ENCODE data around the gene HEXB. TPM values are rescaled to one million over a fixed set of nuclear protein-coding genes. Genes with fewer than 3 reads are reported as not detected.

The HEXB gene
- total and polyA plus RNA-seq, 2 of the 8 experiments (the other 6 are each of a cell fraction or from before 2014, with no cell fraction given): 39.7 to 69.2 TPM

DNA sequence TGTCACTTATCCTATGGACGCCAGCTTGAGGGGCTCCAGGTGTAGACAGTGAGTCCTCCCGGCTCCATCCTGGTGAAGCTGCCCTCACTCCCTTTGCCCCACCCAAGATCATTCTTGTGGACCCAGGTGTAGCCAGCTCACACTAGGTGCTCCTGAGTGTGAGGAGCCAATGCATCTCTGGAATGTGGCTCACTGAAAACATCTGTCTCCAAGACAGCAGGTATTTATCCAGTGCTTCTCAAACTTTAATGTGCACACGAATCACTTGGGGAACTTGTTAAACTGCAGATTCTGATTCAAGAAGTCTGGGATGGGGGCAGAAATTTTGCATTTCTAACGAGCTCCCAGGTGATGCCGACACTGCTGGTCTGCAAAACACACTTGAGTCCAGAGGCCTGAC, 31.0 kb upstream of the HEXB start:
- Histone ChIP-seq H3K27ac (ENCODE audit: low read depth, low read length) (no peak overlapping the region), H3K9ac (replicated peaks in 1 of 4; ENCODE audit: extremely low read depth in 1 of 4, low read depth in 3 of 4, low read length in 3 of 4) (no peak overlapping the region), H2BK20ac (ENCODE audit: low read length) (no peak overlapping the region), H3K4ac (replicated peaks; ENCODE audit: insufficient read length, low read depth, low read length) (no peak overlapping the region), H3K79me1 (ENCODE audit: low read depth, low read length) (no peaks in the 10 kb centered on the region), H3K23me2 (ENCODE audit: low read depth, low read length) (no peaks in the 10 kb centered on the region), H3K4me3 (ENCODE audit: extremely low read depth in 1 of 4, insufficient read depth in 2 of 4, low read depth in 3 of 4, low read length in 4 of 4) (no peak overlapping the region), H2AK5ac (ENCODE audit: low read depth, low read length) (no peak overlapping the region), H3K36me3 (ENCODE audit: control insufficient read depth in 2 of 4, insufficient read depth in 4 of 4, low read length in 3 of 4) (no peaks in the 10 kb centered on the region), H2AFZ (ENCODE audit: low read length) (no peak overlapping the region), H3K4me1 (replicated peaks in 1 of 4; ENCODE audit: control insufficient read depth in 3 of 4, insufficient read depth in 4 of 4, low read length in 3 of 4) (peaks cover 0 to 2% (median 0%) of the 10 kb centered on the region in 4 experiments; a peak in 1 of 7 replicates), H3K4me2 (ENCODE audit: insufficient read depth in 1 of 2, low read depth in 2 of 2, low read length in 2 of 2) (no peak overlapping the region), H3K56ac (replicated peaks; ENCODE audit: insufficient read length, low read depth, low read length) (no peak overlapping the region), H4K91ac (replicated peaks; ENCODE audit: insufficient read length, low read length) (no peak overlapping the region), H3K23ac (ENCODE audit: insufficient read length) (no peak overlapping the region), H2BK120ac (replicated peaks; ENCODE audit: low read depth, low read length) (no peak overlapping the region), H4K8ac (ENCODE audit: extremely low read depth, insufficient read depth, low read length) (no peak overlapping the region), H2BK15ac (ENCODE audit: low read length) (no peak overlapping the region), H3K79me2 (ENCODE audit: control insufficient read depth in 1 of 2, insufficient read depth in 2 of 2, low read length in 2 of 2) (no peaks in the 10 kb centered on the region), H4K5ac (ENCODE audit: insufficient read length, low read depth, low read length) (no peak overlapping the region), H3K14ac (ENCODE audit: insufficient read length) (no peak overlapping the region), H3K27me3 (replicated peaks in 1 of 4; ENCODE audit: control insufficient read depth in 3 of 4, extremely low read depth in 1 of 4, insufficient read depth in 3 of 4, low read length in 3 of 4) (no peaks in the 10 kb centered on the region), H2BK5ac (ENCODE audit: low read depth, low read length) (no peak overlapping the region), H4K20me1 (replicated peaks in 1 of 2; ENCODE audit: control insufficient read depth in 1 of 2, insufficient read depth in 2 of 2, low read length in 2 of 2) (no peaks in the 10 kb centered on the region), H3K9me3 (ENCODE audit: insufficient read depth in 2 of 2, low read depth in 1 of 2, low read length in 1 of 2) (peaks cover 3 to 8% of the 10 kb centered on the region in 2 experiments; a peak in 3 of 4 replicates), H2BK12ac (ENCODE audit: low read depth, low read length) (no peak overlapping the region), H3K18ac (ENCODE audit: extremely low read depth, low read length) (no peak overlapping the region)
- FAIRE-seq (no peak), DNase-seq (ENCODE audit: low read depth in 1 of 2, low spot score in 2 of 2) (no peak)
- ChIA-PET POLR2A (ENCODE audit: partially characterized antibody) (interaction anchor here (0.9 to 1.8 kb wide), 3 partner anchors 11 to 31 kb away, joined by 3 to 4 read pairs (median 3); partner anchors contain the start of gene HEXB), CTCF (ENCODE audit: partially characterized antibody) (interaction anchor here (1.2 to 2.1 kb wide), 6 partner anchors 10 to 755 kb away, joined by 3 to 6 read pairs (median 4); no protein-coding TSS in a partner anchor)
- 81% methylated on average over 5 of the region's 5 CpGs; no CpG with 5 or more reads in 1 of the 2 experiments for WGBS, 2 experiments (ENCODE audit: extremely low coverage in 1 of 2, insufficient coverage in 1 of 2, insufficient read length in 1 of 2, insufficient replicate concordance in 2 of 2, low coverage in 1 of 2, low lambda C conversion rate in 2 of 2, missing lambda C conversion rate in 1 of 2)
- no peak for TF ChIP-seq ASH2L (IDR thresholded peaks at IDR 0.05; ENCODE audit: low read length)
- TF ChIP-seq CHD2 (IDR thresholded peaks at IDR 0.05; ENCODE audit: low read length): no peak
- no peak for TF ChIP-seq CBX5 (IDR thresholded peaks at IDR 0.05; ENCODE audit: low read depth, low read length)
- TF ChIP-seq SIRT6 (IDR thresholded peaks at IDR 0.05; ENCODE audit: low read length): no peak
- no peak for TF ChIP-seq POLR2A (IDR thresholded peaks at IDR 0.05; ENCODE audit: control extremely low read depth in 1 of 2, low read depth in 2 of 2, low read length in 2 of 2)
- peak; percentile 11; the same call in 1 of the 2 replicates for TF ChIP-seq TEAD4 (IDR thresholded peaks at IDR 0.05; ENCODE audit: low read depth, low read length)
- no peak for TF ChIP-seq HDAC2 (IDR thresholded peaks at IDR 0.05; ENCODE audit: borderline replicate concordance in 1 of 2, low read depth in 2 of 2, low read length in 2 of 2)
- TF ChIP-seq JUND (IDR thresholded peaks at IDR 0.05; ENCODE audit: low read length): no peak
